ENCODE measurements around the gene BRD8.
"Not testable (repeated sequence)": the region's sequence is repeated elsewhere in the genome, so short reads cannot be mapped to it uniquely, and the experiment has no call there.

BRD8 gene

GRCh38 chr5:138178516-138179276, at the start of gene BRD8, which contains the start of gene KIF20A:
TSS of gene BRD8 (minus strand) at chr5:138178630. CDS start at chr5:138178614, 16 bp downstream.
TSS of gene KIF20A (plus strand) at chr5:138179112. CDS start at chr5:138179681, 569 bp downstream.
- Mint-ChIP-seq H3K9me3 (no peaks in the 10 kb centered on the region), H3K27me3 (no peaks in the 10 kb centered on the region), H3K4me3 (no peak within 1 kb of the TSS), H3K27ac (peak within 1 kb of the TSS in 1 of 2 donors; percentile 64), H3K4me1 (peaks cover 9% of the 10 kb centered on the region)
- DNase-seq (peak; percentile 80 to 89), ATAC-seq (peak; percentile 92)

- Mint-ChIP-seq H3K27ac (no peak overlapping the region), H3K4me1 (peaks cover 6% of the 10 kb centered on the region), H3K4me3 (no peak overlapping the region), H3K9me3 (peaks cover 0 to 4% of the 10 kb centered on the region in 2 donors), H3K27me3 (peaks cover 18% of the 10 kb centered on the region)
- DNase-seq = no peak
- no peak for ATAC-seq
These were observed 48.5 kb upstream of the BRD8 start for GRCh38 chr5:138226910-138227309.

GRCh38 chr5:138224712-138225111, 46.3 kb upstream of the BRD8 start:
- Mint-ChIP-seq H3K4me3 (no peak overlapping the region), H3K27me3 (peaks cover 18% of the 10 kb centered on the region), H3K9me3 (peaks cover 0 to 4% of the 10 kb centered on the region in 2 donors), H3K27ac (no peak overlapping the region), H3K4me1 (peaks cover 6% of the 10 kb centered on the region)
- no peak for DNase-seq
- ATAC-seq = no peak

GRCh38 chr5:138223532-138223931, 45.1 kb upstream of the BRD8 start:
- Mint-ChIP-seq H3K4me3 (no peak overlapping the region), H3K27me3 (peaks cover 26% of the 10 kb centered on the region), H3K9me3 (peaks cover 0 to 4% of the 10 kb centered on the region in 2 donors), H3K4me1 (peaks cover 6% of the 10 kb centered on the region), H3K27ac (no peak overlapping the region)
- ATAC-seq = no peak
- no peak for DNase-seq

GRCh38 chr5:138216799-138217198, 38.4 kb upstream of the BRD8 start:
- Mint-ChIP-seq H3K27me3 (peaks cover 9% of the 10 kb centered on the region), H3K4me3 (no peak overlapping the region), H3K27ac (no peak overlapping the region), H3K4me1 (peaks cover 18% of the 10 kb centered on the region), H3K9me3 (no peaks in the 10 kb centered on the region)
- ATAC-seq = no peak
- no peak for DNase-seq

- ATAC-seq = peak; percentile 99
- H3K4me3 Mint-ChIP-seq = peak within 1 kb of the TSS; percentile 96 to 99
- no peaks in the 10 kb centered on the region for H3K9me3 Mint-ChIP-seq
- H3K4me1 Mint-ChIP-seq = peaks cover 29% of the 10 kb centered on the region
- DNase-seq = peak; percentile 86 to 92
- H3K27ac Mint-ChIP-seq = peak within 1 kb of the TSS; percentile 98 to 100
- H3K27me3 Mint-ChIP-seq = no peaks in the 10 kb centered on the region
These were observed 35.0 kb upstream of the BRD8 start, which contains the start of gene CDC23 for GRCh38 chr5:138213161-138214029. TSS of gene CDC23 (minus strand) at chr5:138213323. CDS start at chr5:138213312, 11 bp downstream.

GRCh38 chr5:138212828-138213160, 34.4 kb upstream of the BRD8 start:
- Mint-ChIP-seq H3K27ac (peak overlapping the region; percentile 98 to 100), H3K27me3 (no peaks in the 10 kb centered on the region), H3K4me1 (peaks cover 29% of the 10 kb centered on the region), H3K9me3 (no peaks in the 10 kb centered on the region), H3K4me3 (peak overlapping the region; percentile 96 to 99)
- ATAC-seq (peak; percentile 49), DNase-seq (no peak)

GRCh38 chr5:138210985-138211384, 32.6 kb upstream of the BRD8 start:
- Mint-ChIP-seq H3K9me3 (no peaks in the 10 kb centered on the region), H3K27me3 (no peaks in the 10 kb centered on the region), H3K4me1 (peaks cover 29% of the 10 kb centered on the region), H3K4me3 (peak overlapping the region in 1 of 2 donors; percentile 13), H3K27ac (no peak overlapping the region)
- no peak for ATAC-seq
- DNase-seq = no peak

- H3K27me3 Mint-ChIP-seq, ATAC-seq, H3K4me1 Mint-ChIP-seq, H3K9me3 Mint-ChIP-seq, H3K4me3 Mint-ChIP-seq, DNase-seq, H3K27ac Mint-ChIP-seq: not testable (repeated sequence)
These were observed 15.4 kb upstream of the BRD8 start for GRCh38 chr5:138193859-138194258.

GRCh38 chr5:138192826-138193225, 14.4 kb upstream of the BRD8 start:
- Mint-ChIP-seq H3K4me3 (no peak overlapping the region), H3K9me3 (no peaks in the 10 kb centered on the region), H3K4me1 (no peaks in the 10 kb centered on the region), H3K27me3 (no peaks in the 10 kb centered on the region), H3K27ac (no peak overlapping the region)
- no peak for ATAC-seq
- no peak for DNase-seq

GRCh38 chr5:138188626-138189025, 10.2 kb upstream of the BRD8 start:
- H3K27me3 Mint-ChIP-seq = no peaks in the 10 kb centered on the region
- no peaks in the 10 kb centered on the region for H3K4me1 Mint-ChIP-seq
- DNase-seq (no peak), ATAC-seq (no peak)
- no peaks in the 10 kb centered on the region for H3K9me3 Mint-ChIP-seq
- peak overlapping the region; percentile 16 to 22 for H3K27ac Mint-ChIP-seq
- H3K4me3 Mint-ChIP-seq = no peak overlapping the region

GRCh38 chr5:138186002-138186447, 7.6 kb upstream of the BRD8 start:
- Mint-ChIP-seq H3K27me3 (no peaks in the 10 kb centered on the region), H3K4me3 (no peak overlapping the region), H3K27ac (peak overlapping the region in 1 of 2 donors; percentile 9), H3K4me1 (no peaks in the 10 kb centered on the region), H3K9me3 (no peaks in the 10 kb centered on the region)
- ATAC-seq (no peak), DNase-seq (no peak)

GRCh38 chr5:138182808-138183207, 4.4 kb upstream of the BRD8 start:
- H3K4me3 Mint-ChIP-seq = no peak overlapping the region
- DNase-seq (no peak), ATAC-seq (no peak)
- H3K4me1 Mint-ChIP-seq = peaks cover under 1% of the 10 kb centered on the region
- no peaks in the 10 kb centered on the region for H3K27me3 Mint-ChIP-seq
- H3K9me3 Mint-ChIP-seq = no peaks in the 10 kb centered on the region
- no peak overlapping the region for H3K27ac Mint-ChIP-seq

GRCh38 chr5:138180841-138181240, 2.4 kb upstream of the BRD8 start:
- ATAC-seq (no peak), DNase-seq (no peak)
- H3K27me3 Mint-ChIP-seq = no peaks in the 10 kb centered on the region
- H3K9me3 Mint-ChIP-seq = no peaks in the 10 kb centered on the region
- H3K4me1 Mint-ChIP-seq = peaks cover 9% of the 10 kb centered on the region
- H3K27ac Mint-ChIP-seq = peak overlapping the region in 1 of 2 donors; percentile 53
- H3K4me3 Mint-ChIP-seq = peak overlapping the region in 1 of 2 donors; percentile 26

- Mint-ChIP-seq H3K27me3 (no peaks in the 10 kb centered on the region), H3K9me3 (no peaks in the 10 kb centered on the region), H3K4me3 (no peak overlapping the region), H3K27ac (peak overlapping the region; percentile 19 to 64), H3K4me1 (peaks cover 9% of the 10 kb centered on the region)
- ATAC-seq = peak; percentile 49
- peak; percentile 18 to 19 for DNase-seq
These were observed 1.9 kb upstream of the BRD8 start for GRCh38 chr5:138180183-138180782.
